ENCODE data around the gene ZNF787.
A peak's percentile ranks its signal among the peaks of the same experiment; 100 is the strongest.

The ZNF787 gene

GRCh38 chr19:56142897-56143434 is 21.9 kb upstream of the ZNF787 start:
- ATAC-seq: no peak

- no peak for ATAC-seq
Observed at GRCh38 chr19:56142087-56142787, 21.1 kb upstream of the ZNF787 start.

GRCh38 chr19:56141417-56141993 is 20.4 kb upstream of the ZNF787 start:
- no peak for ATAC-seq

GRCh38 chr19:56140583-56141416 is 19.7 kb upstream of the ZNF787 start, which contains the start of gene ZNF444:
Gene ZNF444, plus strand, starts transcription at chr19:56141287. Its CDS starts 5,625 bp downstream, at chr19:56146912.
- peak; percentile 92 for ATAC-seq

GRCh38 chr19:56139847-56140582 is 18.9 kb upstream of the ZNF787 start:
- no peak for ATAC-seq

- no peak for ATAC-seq
Observed at GRCh38 chr19:56138069-56138468, 17.0 kb upstream of the ZNF787 start.

GRCh38 chr19:56137405-56137804 is 16.3 kb upstream of the ZNF787 start:
- ATAC-seq: no peak

- ATAC-seq: no peak
Observed at GRCh38 chr19:56136362-56136761, 15.3 kb upstream of the ZNF787 start.

- ATAC-seq: no peak
Observed at GRCh38 chr19:56134654-56134921, 13.5 kb upstream of the ZNF787 start.

GRCh38 chr19:56133858-56134653 is 13.0 kb upstream of the ZNF787 start:
- no peak for ATAC-seq

GRCh38 chr19:56132316-56132822 is 11.3 kb upstream of the ZNF787 start:
- ATAC-seq: no peak

- no peak for ATAC-seq
Observed at GRCh38 chr19:56131651-56132050, 10.6 kb upstream of the ZNF787 start.

GRCh38 chr19:56130006-56130405 is 8.9 kb upstream of the ZNF787 start:
- ATAC-seq: no peak

GRCh38 chr19:56126983-56127780 is 6.1 kb upstream of the ZNF787 start:
- no peak for ATAC-seq

GRCh38 chr19:56125806-56126590 is 4.9 kb upstream of the ZNF787 start:
- ATAC-seq: no peak

GRCh38 chr19:56124578-56124977 is 3.5 kb upstream of the ZNF787 start:
- no peak for ATAC-seq

- no peak for ATAC-seq
Observed at GRCh38 chr19:56123266-56123891, 2.3 kb upstream of the ZNF787 start.

- peak; percentile 8 to 18 for ATAC-seq
Observed at GRCh38 chr19:56120371-56121179, 520 bp downstream of the ZNF787 start.

- no peak for ATAC-seq
Observed at GRCh38 chr19:56120002-56120370, 1.1 kb downstream of the ZNF787 start.
